CD4-positive, alpha-beta T cell (primary cell): ENCODE data around the gene UQCC2. TPM values are rescaled to one million over a fixed set of nuclear protein-coding genes. Genes with fewer than 3 reads are reported as not detected.

Source experiments
- ATAC-seq: fragments of 200-7000 bp; cut with Tn5 transposase; one replicate; pipeline ENCODE4 v1.10.0; 2022; ENCODE audit warnings: mild to moderate bottlenecking; ENCODE audit not compliant: poor library complexity
- CTCF ChIA-PET: fragments of 350-600 bp; sonication (Branson Sonifier 250); formaldehyde crosslinking; loops from one replicate; lab custom pipeline; 2021; ENCODE audit warnings: antibody characterized with exemption, inconsistent platforms; lab: Charles Lee
- POLR2A ChIA-PET: fragments of 350-600 bp; sonication (Branson Sonifier 250); formaldehyde crosslinking; loops from one replicate; lab custom pipeline; 2021; ENCODE audit warnings: antibody characterized with exemption, inconsistent platforms; lab: Charles Lee
- DNase-seq, 14 experiments: peaks; one replicate each; pipeline ENCODE4 v3.0.0-alpha.2; 2013 to 2020; ENCODE audit warnings: mixed read lengths in 2 of 14
- H3K27ac ChIP-seq, 2 donors: one replicate each; pipeline versions ENCODE4 v1.5.1 to v1.7.0; 2013; ENCODE audit warnings: low read length in 2 of 2, low read depth in 1 of 2, mild to moderate bottlenecking in 1 of 2
- H3K27me3 ChIP-seq, 2 experiments: 1 replicate in 1 of 2; 2 replicates in 1 of 2; pipeline versions ENCODE4 v1.6.1 to v1.7.0; 2013; ENCODE audit warnings: low read length in 2 of 2, control low read depth in 1 of 2, mild to moderate bottlenecking in 1 of 2, moderate library complexity in 1 of 2; ENCODE audit not compliant: insufficient read depth in 2 of 2, control insufficient read depth in 1 of 2
- H3K36me3 ChIP-seq: one replicate; pipeline ENCODE4 v1.6.1; 2013; ENCODE audit warnings: low read length, control low read depth; ENCODE audit not compliant: insufficient read depth
- H3K4me1 ChIP-seq: one replicate; pipeline ENCODE4 v1.6.1; 2013; ENCODE audit warnings: low read length, control low read depth; ENCODE audit not compliant: insufficient read depth
- H3K4me3 ChIP-seq: one replicate; pipeline ENCODE4 v1.5.1; 2013; ENCODE audit warnings: mild to moderate bottlenecking, low read length, moderate library complexity
- H3K9me3 ChIP-seq, 2 experiments: 1 replicate in 1 of 2; 2 replicates in 1 of 2; pipeline versions ENCODE4 v1.6.1 to v1.7.0; 2013; ENCODE audit warnings: low read length in 2 of 2, mild to moderate bottlenecking in 2 of 2, control low read depth in 1 of 2, moderate library complexity in 1 of 2; ENCODE audit not compliant: control insufficient read depth in 1 of 2, insufficient read depth in 1 of 2
- H3K27ac Mint-ChIP-seq: one replicate; pipeline ENCODE4 v1.8.0; 2020; ENCODE audit warnings: mixed read lengths
- H3K27me3 Mint-ChIP-seq: one replicate; pipeline ENCODE4 v1.8.0; 2021; ENCODE audit warnings: mixed read lengths
- H3K36me3 Mint-ChIP-seq: one replicate; pipeline ENCODE4 v1.8.0; 2021; ENCODE audit warnings: low read depth, mixed read lengths
- H3K4me1 Mint-ChIP-seq: one replicate; pipeline ENCODE4 v1.8.0; 2021; ENCODE audit warnings: low read depth, mixed read lengths
- H3K4me3 Mint-ChIP-seq: one replicate; pipeline ENCODE4 v1.8.0; 2020; ENCODE audit warnings: mild to moderate bottlenecking, mixed read lengths
- H3K9me3 Mint-ChIP-seq: one replicate; pipeline ENCODE4 v1.8.0; 2020; ENCODE audit warnings: mixed read lengths
- CTCF ChIP-seq: fragments of 200-600 bp; IDR thresholded peaks from one replicate; pipeline ENCODE4 v1.8.0; 2022; ENCODE audit warnings: antibody characterized with exemption, mild to moderate bottlenecking
- intact Hi-C, 2 experiments: fragments of 100-400 bp; cut with DNase I in 1 of 2; cut with micrococcal nuclease in 1 of 2; formaldehyde crosslinking; loops; one replicate each; pipeline versions ENCODE4 v1.15.1 to v1.9.0; 2023 to 2025; cut with DNase I, micrococcal nuclease
- total RNA-seq, 174 experiments: library from RNA in 2 of 174; stranded (reverse) in 2 of 174; gene quantifications; one replicate each; pipeline ENCODE4 v1.2.3 and lab custom pipeline; 2021 to 2026

Gene UQCC2
- total RNA-seq, 2 experiments from 2014 or later: 8.7 to 9.3 TPM

GRCh38 chr6:33656844-33657243 is 54.7 kb downstream of the UQCC2 start:
- H3K36me3 Mint-ChIP-seq: peaks cover 47% of the 10 kb centered on the region
- intact Hi-C loops: no loop called here
- Histone ChIP-seq H3K9me3 (no peaks in the 10 kb centered on the region), H3K27ac (no peak overlapping the region), H3K27me3 (no peaks in the 10 kb centered on the region), H3K4me1 (no peaks in the 10 kb centered on the region), H3K36me3 (peaks cover 61% of the 10 kb centered on the region), H3K4me3 (no peak overlapping the region)
- H3K4me3 Mint-ChIP-seq: no peak overlapping the region
- ATAC-seq: no peak
- CTCF ChIA-PET: no interaction called here
- no peak for TF ChIP-seq CTCF
- no peaks in the 10 kb centered on the region for H3K4me1 Mint-ChIP-seq
- H3K27ac Mint-ChIP-seq: no peak overlapping the region
- H3K9me3 Mint-ChIP-seq: no peaks in the 10 kb centered on the region
- H3K27me3 Mint-ChIP-seq: no peaks in the 10 kb centered on the region
- no peak for DNase-seq
- POLR2A ChIA-PET: no interaction called here

- no peak overlapping the region for H3K27ac ChIP-seq
- no peaks in the 10 kb centered on the region for H3K9me3 ChIP-seq
- no peaks in the 10 kb centered on the region for H3K9me3 Mint-ChIP-seq
- ATAC-seq: no peak
- H3K27me3 ChIP-seq: no peaks in the 10 kb centered on the region
- H3K36me3 ChIP-seq: peaks cover 64% of the 10 kb centered on the region
- no peak for DNase-seq
- ChIA-PET CTCF (no interaction called here), POLR2A (interaction anchor here (1.2 kb wide), 1 partner anchor 14 kb away, joined by 3 read pairs; no protein-coding TSS in a partner anchor)
- H3K27ac Mint-ChIP-seq: peak overlapping the region; percentile 17
- no peak for TF ChIP-seq CTCF
- H3K4me3 ChIP-seq: no peak overlapping the region
- no peak overlapping the region for H3K4me3 Mint-ChIP-seq
- H3K27me3 Mint-ChIP-seq: no peaks in the 10 kb centered on the region
- intact Hi-C loops: no loop called here
- H3K4me1 Mint-ChIP-seq: peaks cover 2% of the 10 kb centered on the region
- peaks cover 44% of the 10 kb centered on the region for H3K36me3 Mint-ChIP-seq
- H3K4me1 ChIP-seq: no peaks in the 10 kb centered on the region
Measured at GRCh38 chr6:33654831-33655554, 56.5 kb downstream of the UQCC2 start.

- intact Hi-C loops: no loop called here
- H3K36me3 ChIP-seq: peaks cover 49% of the 10 kb centered on the region
- H3K4me1 ChIP-seq: no peaks in the 10 kb centered on the region
- H3K4me1 Mint-ChIP-seq: peaks cover 9% of the 10 kb centered on the region
- no peaks in the 10 kb centered on the region for H3K27me3 Mint-ChIP-seq
- H3K36me3 Mint-ChIP-seq: peaks cover 48% of the 10 kb centered on the region
- no peak for TF ChIP-seq CTCF
- H3K27ac ChIP-seq: no peak overlapping the region
- ChIA-PET CTCF (interaction anchor here (1.0 to 1.4 kb wide), 2 partner anchors 49 to 60 kb away, joined by 3 read pairs; no protein-coding TSS in a partner anchor), POLR2A (no interaction called here)
- no peak for ATAC-seq
- H3K27me3 ChIP-seq: no peaks in the 10 kb centered on the region
- DNase-seq: no peak
- no peaks in the 10 kb centered on the region for H3K9me3 ChIP-seq
- no peaks in the 10 kb centered on the region for H3K9me3 Mint-ChIP-seq
- H3K4me3 Mint-ChIP-seq: no peak overlapping the region
- no peak overlapping the region for H3K4me3 ChIP-seq
- no peak overlapping the region for H3K27ac Mint-ChIP-seq
Measured at GRCh38 chr6:33652002-33652401, 59.5 kb downstream of the UQCC2 start.
